Hematopoietic multipotent progenitor cell treated with erythropoietin and hydrocortisone succinate and interleukin-3 and kit ligand, for 8 days (in vitro differentiated cells): ENCODE data around the gene FKBP5.

Experiments used
- DNase-seq: peaks from one replicate; pipeline ENCODE4 v3.0.0-alpha.2; 2015

FKBP5 gene

GRCh38 chr6:35532126-35532525 is 156.6 kb downstream of the FKBP5 start:
- no peak for DNase-seq

- DNase-seq = no peak
Measured at GRCh38 chr6:35524380-35525020, 164.2 kb downstream of the FKBP5 start.
